ENCODE measurements around the gene SLC39A2.
"Not testable (repeated sequence)": the region's sequence is repeated elsewhere in the genome, so short reads cannot be mapped to it uniquely, and the experiment has no call there.

The SLC39A2 gene

GRCh38 chr14:21025371-21026273 is 26.5 kb downstream of the SLC39A2 start:
- no peak for DNase-seq (ENCODE audit: low read depth)

DNA sequence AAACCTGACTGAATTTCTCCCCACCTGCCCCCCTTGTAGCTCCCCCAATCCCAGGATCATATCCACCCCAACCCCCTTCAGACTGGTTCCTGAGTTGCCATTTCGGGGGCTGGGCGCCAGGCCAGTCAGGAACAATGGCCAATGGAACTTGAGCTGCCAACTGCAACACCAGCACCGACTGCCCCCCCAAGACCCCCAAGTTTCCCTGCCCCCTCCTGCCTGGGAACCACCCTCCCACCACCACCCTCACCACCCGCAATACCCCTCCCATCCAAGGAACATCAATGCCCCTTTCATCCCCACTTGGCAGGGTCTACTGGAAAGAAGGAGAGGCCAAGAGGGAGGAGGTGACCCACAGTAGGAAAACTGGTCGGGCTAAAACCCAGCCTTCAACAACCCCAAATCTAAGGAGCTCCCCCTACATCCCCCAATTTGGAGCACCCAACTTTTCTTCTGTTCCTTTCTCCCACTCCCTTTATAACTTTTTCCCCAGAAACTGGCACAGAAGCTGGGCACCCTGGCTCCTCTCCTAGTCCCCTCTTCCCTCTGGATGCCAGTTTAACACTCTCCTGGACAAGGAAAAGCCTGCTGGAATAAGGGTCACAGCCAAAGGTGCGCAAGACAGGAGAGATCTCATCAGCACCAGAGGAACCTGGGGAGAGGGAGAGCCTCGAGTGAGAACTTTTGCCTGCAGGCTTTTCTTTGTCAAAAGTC is 27.3 kb downstream of the SLC39A2 start:
- no peak for DNase-seq (ENCODE audit: low read depth)

GRCh38 chr14:21026988-21027315 is 27.9 kb downstream of the SLC39A2 start:
- DNase-seq (ENCODE audit: low read depth): no peak

DNA sequence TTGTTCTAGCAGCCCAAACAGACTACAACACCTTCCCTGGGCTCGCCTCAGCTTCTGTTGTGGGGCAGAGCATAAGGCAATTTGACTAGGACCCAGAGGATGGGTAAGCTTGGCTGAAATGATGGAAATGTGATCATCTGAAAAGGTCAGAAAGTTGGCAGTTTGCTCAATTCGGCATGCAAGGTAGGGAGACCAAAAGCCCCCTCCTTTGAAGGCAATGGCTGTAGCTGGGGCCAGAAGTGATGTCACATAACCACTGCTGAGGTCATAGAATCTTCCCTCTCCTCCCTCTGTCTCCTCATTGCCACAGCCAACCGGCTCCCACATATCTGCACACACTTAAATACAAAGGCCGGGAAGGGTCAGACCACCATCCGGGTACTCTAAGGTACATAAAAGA is 30.8 kb downstream of the SLC39A2 start, which contains the start of gene TPPP2:
TSS of gene TPPP2 (plus strand) at position 301 of the 400 bp plus-strand sequence. CDS start 365 bp downstream, outside the sequence.
- DNase-seq (ENCODE audit: low read depth): no peak

- no peak for DNase-seq (ENCODE audit: low read depth)
These were observed 31.4 kb downstream of the SLC39A2 start for GRCh38 chr14:21030531-21030930.

- DNase-seq (ENCODE audit: low read depth): no peak
These were observed 33.4 kb downstream of the SLC39A2 start for GRCh38 chr14:21032326-21033132.

- DNase-seq (ENCODE audit: low read depth): no peak
These were observed 34.1 kb downstream of the SLC39A2 start for GRCh38 chr14:21033133-21033698.

DNA sequence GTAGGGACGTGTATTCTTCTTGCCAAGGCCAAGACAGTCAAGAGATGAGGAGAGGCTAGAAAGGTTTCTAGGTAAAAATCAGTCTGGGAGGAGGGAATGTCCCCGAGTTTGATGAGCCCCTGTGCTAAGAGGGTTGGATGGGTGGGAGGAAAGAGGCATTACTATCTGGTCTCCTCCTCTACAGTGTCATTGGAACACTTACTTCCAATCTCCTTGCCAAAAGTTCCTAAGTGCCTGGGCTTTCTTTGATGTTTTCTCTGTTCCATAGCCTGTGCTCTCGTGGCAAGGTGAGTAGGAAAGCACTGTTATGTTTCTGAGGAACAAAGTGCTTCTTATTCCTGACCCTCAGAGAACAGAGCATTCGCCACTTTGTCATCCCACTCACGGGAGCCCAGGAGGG is 35.6 kb downstream of the SLC39A2 start, which contains the start of gene RNASE13:
TSS of gene RNASE13 (minus strand) at position 101 of the 400 bp plus-strand sequence. CDS start 519 bp downstream, outside the sequence.
- DNase-seq (ENCODE audit: low read depth): no peak

- DNase-seq (ENCODE audit: low read depth): no peak
These were observed 37.7 kb downstream of the SLC39A2 start for GRCh38 chr14:21036751-21037150.

DNA sequence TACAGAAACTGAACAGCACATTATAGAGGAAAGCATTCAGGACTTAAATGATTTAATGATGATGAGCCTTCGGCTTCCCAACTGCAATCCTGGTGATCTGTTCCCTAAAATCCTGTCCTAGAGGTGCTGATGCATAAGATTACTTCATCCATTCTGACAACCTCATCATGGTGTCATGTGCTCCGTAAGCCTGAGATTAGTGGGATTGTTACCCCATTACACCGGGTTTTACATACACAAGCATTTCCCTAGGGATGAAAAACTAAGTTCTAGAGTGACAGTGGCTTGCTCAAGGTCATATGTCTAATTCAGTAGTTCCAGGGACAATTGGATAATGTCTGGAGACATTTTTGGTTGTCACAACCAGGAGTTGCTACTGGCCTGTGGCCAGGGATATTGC is 38.1 kb downstream of the SLC39A2 start:
- DNase-seq (ENCODE audit: low read depth): no peak

DNA sequence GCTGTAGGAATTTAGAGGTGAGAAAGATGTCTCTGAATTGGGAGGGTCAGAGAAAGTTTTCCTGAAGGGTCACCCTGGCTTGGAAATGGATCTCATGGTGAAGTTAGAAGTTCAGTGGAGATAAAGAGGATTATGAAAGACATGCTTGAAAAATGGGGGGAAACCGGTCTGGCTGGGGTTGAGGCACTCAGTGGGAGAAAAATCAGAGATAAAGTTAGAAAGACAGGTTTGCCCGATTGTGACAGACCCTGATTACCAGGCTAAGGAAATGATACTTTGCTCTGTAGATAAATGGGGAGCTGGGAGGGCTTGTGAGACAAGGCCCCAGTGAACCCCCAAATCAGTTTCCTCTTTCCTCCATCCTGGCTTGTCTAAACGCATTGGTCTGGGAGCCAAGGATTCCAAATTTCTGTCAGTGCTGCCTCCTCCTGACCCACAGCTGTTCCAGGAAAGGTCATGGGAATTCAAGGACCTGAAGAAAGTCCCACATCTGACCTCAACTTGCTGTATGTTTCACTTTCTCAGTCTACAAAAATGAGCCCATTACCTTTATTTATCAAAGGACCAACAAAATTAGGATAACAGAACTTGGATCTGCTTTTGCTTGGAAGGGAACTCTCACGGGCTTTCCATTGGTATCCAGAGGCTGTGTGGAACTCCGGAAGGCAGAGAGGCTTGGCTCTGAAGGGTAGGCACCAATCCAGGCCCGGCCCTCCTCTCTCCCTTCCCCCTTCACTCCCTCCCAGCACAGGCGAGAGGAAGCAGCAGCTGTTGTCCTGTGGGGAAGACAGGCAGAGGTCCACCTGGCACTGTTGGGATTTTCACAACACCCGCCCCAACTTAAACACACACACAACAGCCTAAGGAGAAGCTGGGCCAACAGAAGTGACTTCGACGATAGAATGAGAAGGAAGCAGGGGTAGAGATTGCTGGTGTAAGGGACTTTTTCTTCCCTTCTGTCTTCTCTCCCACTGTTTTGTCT is 39.6 kb downstream of the SLC39A2 start:
- no peak for DNase-seq (ENCODE audit: low read depth)

DNA sequence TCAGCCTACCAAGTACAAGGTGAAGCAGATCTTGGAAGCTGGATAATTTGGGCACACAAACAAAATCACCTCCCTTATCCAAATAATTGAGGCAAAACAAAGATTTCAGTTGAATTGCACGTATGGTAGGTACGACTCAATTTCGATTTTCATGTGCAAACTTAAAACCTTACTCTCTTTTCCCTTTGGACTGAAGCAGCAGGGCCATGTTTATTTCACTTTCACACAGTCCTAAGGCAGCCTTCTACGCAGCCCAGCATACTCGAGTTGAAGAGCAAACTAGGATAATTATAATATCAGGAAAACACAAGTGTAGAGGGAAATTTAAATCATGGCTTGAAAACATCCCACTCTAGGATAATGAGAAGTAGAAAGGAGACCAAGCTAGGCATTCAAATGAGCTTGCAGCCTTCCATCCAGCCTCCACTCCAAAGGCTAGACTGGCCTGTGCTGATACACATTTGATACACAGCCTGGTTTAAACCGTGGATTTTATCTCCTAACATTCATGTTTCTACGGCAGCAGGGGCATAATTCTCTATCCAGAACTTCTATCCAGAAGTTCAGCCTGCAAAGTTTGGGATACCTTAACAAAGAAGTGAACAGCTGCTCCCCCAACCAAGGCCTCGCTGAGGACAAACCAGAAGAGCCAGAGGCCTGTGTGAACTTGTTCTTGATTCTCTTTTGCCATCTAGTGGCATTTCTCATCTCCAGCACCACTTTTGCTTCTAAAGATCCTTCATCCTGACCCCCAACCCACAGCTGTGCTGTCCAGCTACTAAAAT is 40.7 kb downstream of the SLC39A2 start:
- DNase-seq (ENCODE audit: low read depth): no peak

GRCh38 chr14:21040370-21040925 is 41.4 kb downstream of the SLC39A2 start:
- no peak for DNase-seq (ENCODE audit: low read depth)

GRCh38 chr14:21040941-21041340 is 41.8 kb downstream of the SLC39A2 start:
- not testable (repeated sequence) for DNase-seq (ENCODE audit: low read depth)

- no peak for DNase-seq (ENCODE audit: low read depth)
These were observed 42.8 kb downstream of the SLC39A2 start, which contains the start of gene RNASE7 for GRCh38 chr14:21041676-21042433. Gene RNASE7 (plus strand): TSS chr14:21042362. CDS start chr14:21042993, 631 bp downstream.

DNA sequence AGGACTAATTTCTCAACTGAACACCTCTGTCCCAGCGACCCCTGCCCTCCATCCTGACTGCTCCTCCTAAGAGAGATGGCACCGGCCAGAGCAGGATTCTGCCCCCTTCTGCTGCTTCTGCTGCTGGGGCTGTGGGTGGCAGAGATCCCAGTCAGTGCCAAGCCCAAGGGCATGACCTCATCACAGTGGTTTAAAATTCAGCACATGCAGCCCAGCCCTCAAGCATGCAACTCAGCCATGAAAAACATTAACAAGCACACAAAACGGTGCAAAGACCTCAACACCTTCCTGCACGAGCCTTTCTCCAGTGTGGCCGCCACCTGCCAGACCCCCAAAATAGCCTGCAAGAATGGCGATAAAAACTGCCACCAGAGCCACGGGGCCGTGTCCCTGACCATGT is 43.8 kb downstream of the SLC39A2 start:
- DNase-seq (ENCODE audit: low read depth): no peak

GRCh38 chr14:21043387-21043973 is 44.4 kb downstream of the SLC39A2 start:
- no peak for DNase-seq (ENCODE audit: low read depth)

DNA sequence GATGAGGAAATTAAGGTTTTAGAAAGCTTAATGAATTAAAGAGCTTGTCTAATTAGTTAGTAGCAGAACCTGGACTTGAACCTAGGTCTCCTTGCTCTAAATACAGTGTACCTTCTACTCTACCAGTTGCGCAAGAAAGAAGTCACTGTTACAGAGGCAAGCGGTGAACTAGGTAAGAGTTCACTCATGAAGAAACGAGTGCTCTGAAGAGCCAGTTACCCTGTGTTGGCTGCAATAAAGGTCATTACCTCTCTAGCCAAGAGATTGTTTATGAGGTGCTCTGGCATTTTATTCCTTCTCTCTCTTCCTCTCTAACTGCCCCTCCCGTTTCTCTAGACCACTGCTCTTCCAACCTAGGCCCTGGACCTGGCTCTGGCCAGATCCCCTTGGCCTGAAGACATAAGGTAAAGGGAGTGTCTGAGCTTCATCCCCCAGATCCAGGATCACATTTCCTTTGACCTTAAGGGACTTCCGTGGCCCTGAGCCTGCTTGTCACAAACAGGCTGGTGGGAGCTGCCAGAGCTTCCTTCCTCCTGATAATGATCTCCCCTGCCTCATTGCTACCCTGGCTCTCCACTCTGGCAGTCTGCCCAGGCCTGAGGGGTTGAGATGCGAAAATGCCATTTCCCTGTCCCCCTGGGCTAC is 45.0 kb downstream of the SLC39A2 start:
- no peak for DNase-seq (ENCODE audit: low read depth)

All from stimulated activated CD8-positive, alpha-beta memory T cell treated with anti-CD3 and anti-CD28 coated beads, Interleukin-7, amount 100 ng/mL, for 24 hours (primary cell).